NCI-H146 treated with DMSO at 0.1 percent for 48 hours (cell line): ENCODE measurements around the gene USP15.
"Not testable (repeated sequence)": the region's sequence is repeated elsewhere in the genome, so short reads cannot be mapped to it uniquely, and the experiment has no call there.

ENCODE experiments used
- DNase-seq: peaks from one replicate; lab custom pipeline; 2025; ENCODE audit not compliant: unreplicated experiment; lab: John Stamatoyannopoulos, UW

Gene USP15

DNA sequence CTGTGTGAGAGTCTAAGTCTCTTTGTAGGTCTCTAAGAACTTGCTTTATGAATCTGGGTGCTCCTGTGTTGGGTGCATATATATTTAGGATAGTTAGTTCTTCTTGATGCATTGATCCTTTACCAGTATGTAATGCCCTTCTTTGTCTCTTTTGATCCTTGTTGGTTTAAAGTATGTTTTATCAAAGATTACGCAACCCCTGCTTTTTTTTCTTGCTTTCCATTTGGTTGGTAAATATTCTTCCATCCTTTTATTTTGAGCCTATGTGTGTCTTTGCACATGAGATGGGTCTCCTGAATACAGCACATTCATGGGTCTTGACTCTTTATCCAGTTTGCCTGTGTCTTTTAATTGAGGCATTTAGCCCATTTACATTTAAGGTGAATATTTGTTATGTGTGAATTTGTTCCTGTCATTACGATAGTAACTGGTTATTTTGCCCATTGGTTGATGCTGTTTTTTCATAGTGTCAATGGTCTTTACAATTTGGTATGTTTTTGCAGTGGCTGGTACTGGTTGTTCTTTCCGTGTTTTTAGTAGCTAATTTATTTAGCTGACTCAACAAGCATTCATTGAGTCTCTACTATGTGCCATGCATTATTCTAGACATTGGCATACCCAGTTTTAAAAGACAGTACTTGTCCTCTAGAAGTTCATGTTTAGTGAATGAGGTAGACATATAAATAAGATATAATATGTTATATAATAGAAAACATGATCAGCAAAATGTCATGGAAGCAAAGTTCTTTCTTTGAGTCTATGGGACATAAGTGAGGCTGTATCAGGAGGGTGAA, 108.4 kb downstream of the USP15 start:
- not testable (repeated sequence) for DNase-seq

DNA sequence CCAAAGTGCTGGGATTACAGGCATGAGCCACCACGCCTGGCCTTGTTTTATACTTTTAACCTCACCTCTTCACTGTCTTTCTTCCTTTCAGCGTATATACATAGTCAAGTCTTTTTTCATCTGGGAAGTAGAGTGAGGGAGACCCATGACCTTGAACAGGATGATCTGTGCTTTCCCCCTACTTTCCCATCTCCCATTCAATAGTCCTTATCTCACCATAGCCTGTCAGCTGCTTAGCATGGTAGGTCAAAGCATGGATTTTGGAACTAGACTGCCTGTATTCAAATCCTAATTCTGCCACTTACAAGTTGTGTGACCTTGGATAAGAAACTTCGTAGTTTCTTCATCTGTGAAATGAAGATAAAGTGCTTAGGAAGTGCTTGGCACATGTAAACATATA, 110.0 kb downstream of the USP15 start:
- DNase-seq, result no peak

DNA sequence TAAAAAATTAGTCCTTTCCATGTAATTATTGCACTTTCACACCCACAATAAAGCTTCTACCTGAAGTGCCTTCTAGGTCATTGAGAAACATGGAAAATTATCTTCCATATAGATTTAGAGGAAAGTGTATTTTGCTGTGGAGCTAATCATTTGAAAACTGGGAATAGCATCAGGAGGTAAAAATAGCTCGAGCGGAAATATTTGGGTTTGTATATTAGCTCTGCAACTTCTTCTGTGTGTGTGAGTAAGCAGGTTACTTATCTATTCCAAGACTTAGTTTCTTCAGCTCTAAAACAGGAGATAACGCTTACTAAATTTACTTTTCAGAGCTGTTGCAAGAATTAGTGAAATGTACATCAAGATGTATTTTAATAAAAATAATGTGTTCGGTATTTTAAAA, 111.5 kb downstream of the USP15 start:
- DNase-seq, result no peak

DNA sequence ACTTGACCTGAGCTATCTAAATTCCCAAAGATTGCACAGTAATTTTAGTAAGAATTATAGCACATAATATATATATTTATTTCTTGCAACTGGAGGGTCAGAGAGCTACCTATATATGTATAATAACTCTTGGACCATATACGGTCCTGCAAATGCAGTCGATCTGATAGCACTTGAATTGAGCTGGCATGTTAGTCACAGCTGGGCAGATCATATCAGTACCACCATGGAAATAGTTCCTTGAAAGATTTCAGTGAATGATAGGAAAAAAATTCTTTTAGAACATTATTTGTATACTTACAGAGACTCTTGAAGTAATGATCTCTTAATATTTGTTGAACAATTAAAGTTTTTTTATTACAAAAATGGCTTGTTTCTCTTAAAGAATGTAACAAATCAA, 111.9 kb downstream of the USP15 start:
- no peak for DNase-seq

- no peak for DNase-seq
Observed at GRCh38 chr12:62372825-62373224, 112.6 kb downstream of the USP15 start.

- DNase-seq, result no peak
Observed at GRCh38 chr12:62375603-62376002, 115.4 kb downstream of the USP15 start.

DNA sequence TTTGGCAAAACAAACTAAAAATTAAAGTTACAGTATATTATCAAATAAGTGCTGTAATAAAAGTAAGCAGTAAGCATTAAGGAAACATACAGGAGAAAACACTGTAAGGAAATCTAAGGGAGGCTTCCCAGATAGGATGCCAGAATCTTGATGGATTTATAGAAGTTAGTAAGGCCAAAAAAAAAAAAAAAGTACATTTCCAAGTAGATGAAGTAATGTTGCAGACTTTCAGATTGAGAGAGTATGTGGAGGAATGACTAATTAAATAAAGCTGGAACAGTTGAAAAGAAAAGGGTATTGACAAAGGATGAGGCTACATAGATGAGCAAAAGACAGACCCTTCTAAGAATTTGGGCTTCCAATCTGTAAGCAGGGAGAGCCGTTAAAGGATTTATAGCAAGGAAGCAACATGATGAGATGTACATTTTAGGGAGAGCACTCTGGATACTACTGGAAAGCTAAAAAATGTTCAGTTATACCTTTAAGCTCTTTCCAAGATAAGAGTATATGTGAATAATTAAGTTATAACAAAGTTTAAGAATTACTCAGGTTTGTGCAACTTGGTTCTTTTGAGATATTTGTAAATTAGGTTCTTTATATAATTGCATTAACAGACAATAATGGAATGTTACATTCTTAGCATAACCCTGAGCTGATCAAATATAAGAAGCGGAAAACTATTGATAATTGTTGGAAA, 119.0 kb downstream of the USP15 start:
- no peak for DNase-seq

- no peak for DNase-seq
Observed at GRCh38 chr12:62379723-62380045, 119.5 kb downstream of the USP15 start.

DNA sequence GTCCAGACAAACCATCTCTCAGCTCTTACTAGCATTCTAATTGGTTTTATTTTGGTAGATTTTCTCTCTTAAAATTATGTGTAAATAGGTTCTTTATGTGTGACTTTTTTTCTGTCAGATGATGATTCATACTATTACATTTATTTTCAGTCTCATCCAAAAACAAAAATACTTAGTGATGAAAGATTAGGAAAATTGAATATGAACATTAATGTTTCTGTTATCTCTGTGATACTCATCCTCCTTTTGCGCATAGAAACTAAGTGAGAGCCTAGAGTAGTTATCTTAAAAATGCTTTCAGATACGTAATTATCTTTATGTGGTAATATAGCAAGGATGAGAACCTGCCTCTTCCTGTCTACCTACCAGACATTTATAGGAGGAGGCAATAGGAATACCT, 122.3 kb downstream of the USP15 start:
- no peak for DNase-seq

GRCh38 chr12:62396750-62397149, 136.5 kb downstream of the USP15 start:
- no peak for DNase-seq

DNA sequence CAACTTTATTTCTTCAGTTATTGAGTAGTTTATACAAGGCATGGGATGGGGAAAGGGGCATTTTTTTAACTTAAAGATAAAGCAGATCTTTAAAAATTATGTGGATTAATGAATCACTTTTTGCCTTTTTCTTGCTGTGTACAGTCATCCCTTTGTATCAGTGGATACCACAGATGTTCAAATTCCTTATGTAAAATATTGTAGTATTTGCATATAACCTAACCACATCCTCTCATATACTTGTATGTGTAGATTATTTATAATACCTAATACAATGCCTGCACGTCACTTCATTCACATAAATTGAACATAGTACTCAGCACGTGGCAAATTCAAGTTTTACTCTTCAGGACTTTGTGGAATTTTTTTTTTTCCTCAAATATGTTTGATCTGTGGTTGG, 139.9 kb downstream of the USP15 start:
- no peak for DNase-seq

GRCh38 chr12:62401631-62402030, 141.4 kb downstream of the USP15 start:
- DNase-seq, result no peak

- no peak for DNase-seq
Observed at GRCh38 chr12:62403031-62403430, 142.8 kb downstream of the USP15 start.

GRCh38 chr12:62407587-62407986, 147.4 kb downstream of the USP15 start:
- no peak for DNase-seq

- DNase-seq, result no peak
Observed at GRCh38 chr12:62409068-62409467, 148.9 kb downstream of the USP15 start.

DNA sequence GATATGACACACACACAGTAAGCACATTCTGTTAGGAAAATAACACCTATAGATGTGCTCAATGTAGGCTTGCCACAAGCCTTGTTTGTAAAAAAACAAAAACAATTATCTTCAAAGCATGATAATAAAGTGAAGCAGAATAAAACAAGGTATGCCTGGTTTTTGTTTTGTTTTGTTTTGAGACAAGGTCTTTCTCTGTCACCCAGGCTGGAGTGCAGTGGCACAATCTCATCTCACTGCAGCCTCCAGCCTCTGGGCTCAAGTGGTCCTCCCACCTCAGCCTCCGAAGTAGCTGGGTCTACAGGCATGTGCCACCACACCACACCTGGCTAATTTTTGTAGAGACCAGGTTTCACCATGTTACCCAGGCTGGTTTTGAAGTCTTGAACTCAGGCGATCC, 154.0 kb downstream of the USP15 start:
- DNase-seq, result no peak

DNA sequence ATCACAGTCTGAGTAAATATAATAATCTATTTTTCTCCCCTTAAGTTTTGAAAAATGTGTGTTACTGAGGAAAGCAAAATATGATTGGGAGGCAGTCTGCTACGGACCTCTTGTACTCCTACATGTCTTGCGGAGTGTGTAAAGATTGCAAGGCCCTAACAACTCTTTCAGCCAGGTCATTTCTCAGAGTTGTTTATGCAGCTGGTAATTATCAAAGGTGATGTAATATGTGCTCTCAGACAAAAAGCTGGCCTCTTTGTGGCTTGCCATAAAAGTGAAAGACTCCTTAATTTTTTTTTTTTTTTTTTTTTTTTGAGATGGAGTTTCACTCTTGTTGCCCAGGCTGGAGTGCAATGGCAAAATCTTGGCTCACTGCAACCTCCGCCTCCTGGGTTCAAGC, 165.9 kb downstream of the USP15 start:
- no peak for DNase-seq

DNA sequence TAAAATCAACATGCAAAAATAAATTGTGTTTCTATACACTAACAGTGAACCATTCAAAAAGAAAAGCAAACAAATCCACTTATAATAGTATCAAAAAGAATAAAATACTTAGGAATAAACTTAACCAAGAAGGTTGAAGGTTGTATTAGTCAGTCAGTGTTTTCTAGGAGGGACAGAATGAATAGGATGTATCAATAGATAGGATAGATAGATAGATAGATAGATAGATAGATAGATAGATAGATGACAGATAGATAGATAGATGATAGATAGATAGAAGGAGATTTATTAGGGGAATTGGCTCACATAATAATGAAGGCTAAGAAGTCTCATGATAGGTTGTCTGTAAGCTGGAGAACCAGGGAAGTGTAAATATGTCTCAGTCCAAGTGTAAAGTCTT, 169.3 kb downstream of the USP15 start:
- no peak for DNase-seq

- peak; percentile 28 for DNase-seq
Observed at GRCh38 chr12:62434494-62435302, 174.5 kb downstream of the USP15 start.

DNA sequence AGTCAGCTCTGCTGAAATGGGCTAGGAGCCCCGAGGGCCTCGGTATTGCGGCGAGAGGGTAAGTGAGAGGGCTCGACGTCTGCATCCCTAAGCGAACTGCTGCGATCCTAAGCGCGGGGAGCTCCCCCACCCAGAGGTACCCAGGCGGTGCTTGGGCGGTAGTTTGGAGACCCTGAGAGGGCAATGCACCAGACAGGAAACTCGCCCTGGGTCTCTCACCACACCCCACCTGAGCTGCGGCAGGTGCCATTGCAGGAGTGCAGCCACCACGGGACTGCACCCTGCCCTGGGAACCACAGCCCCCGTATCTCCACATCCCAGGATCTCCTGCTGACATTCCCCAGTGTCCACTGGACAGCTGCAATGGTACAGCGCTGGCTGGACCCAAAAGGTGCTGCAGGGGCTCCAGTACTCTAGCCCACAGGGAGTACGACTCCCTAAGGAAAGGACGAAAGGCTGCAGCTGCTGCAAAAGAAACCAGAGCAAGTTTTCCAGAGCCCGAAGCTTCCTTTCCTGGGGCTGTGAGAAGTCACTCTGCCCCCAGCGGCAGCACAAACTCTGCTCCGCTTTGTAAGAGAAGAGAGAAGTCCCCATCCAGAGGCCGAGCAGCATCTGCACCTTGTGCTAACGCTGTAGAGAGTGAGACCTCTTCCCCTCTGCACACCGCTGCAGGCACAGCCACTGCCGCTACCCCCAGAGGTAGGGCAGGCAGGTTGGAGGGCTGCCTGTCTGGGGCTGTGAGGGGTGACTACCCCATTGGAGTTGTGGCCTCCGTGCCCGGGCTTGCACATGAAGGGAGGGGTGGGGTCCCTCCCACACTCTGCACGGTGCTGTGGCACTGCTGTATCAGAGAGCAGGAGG, 175.3 kb downstream of the USP15 start:
- DNase-seq, result peak; percentile 27

DNA sequence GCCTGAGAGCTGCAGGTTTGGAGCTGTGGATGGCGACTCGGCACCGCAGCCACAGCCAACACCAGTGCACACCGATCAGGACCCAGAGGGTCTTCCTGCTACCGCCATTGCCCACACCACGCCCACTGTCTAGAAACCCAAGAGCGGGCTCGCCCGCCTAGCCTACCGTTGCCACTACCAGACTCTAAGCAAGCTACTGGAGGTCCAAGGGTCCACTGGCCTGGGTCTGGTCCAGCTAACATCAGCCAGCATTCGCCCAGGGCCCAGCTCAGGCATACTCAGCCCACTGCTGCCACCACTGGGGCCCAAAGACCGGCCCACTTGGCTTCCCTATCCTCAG, 175.9 kb downstream of the USP15 start:
- no peak for DNase-seq
